Stimulated activated CD8-positive, alpha-beta memory T cell treated with anti-CD3 and anti-CD28 coated beads, Interleukin-7, amount 100 ng/mL, for 1 hour (primary cell): Measurements from ENCODE around the gene CELSR1.
"Not testable (repeated sequence)": the region's sequence is repeated elsewhere in the genome, so short reads cannot be mapped to it uniquely, and the experiment has no call there.

Experiments
- DNase-seq, 2 donors: peaks; one replicate each; pipeline ENCODE4 v3.0.0-alpha.2; 2020; ENCODE audit warnings: low read depth in 2 of 2

CELSR1 gene

DNA sequence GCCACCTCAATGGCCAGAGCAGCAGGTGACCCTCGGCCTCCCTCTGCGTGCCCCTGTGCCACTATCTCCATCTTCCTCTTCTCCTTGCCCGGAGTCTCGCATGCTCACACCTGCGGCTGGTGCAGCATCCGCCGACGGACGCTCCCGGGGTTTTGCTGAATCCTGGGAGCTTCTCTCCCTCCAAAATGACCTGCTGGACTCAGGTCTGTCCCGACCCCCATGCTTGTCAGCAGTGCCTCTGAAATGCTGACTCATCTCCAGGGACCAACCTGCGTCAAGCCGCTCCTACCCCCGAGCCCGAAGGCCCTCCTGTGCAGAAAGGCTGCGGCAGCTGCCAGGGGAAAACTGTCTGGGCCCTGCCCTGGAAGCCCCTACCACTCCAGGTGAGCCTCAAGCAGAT, 58.4 kb downstream of the CELSR1 start:
- DNase-seq = no peak

GRCh38 chr22:46478083-46478551, 59.3 kb downstream of the CELSR1 start:
- no peak for DNase-seq

DNA sequence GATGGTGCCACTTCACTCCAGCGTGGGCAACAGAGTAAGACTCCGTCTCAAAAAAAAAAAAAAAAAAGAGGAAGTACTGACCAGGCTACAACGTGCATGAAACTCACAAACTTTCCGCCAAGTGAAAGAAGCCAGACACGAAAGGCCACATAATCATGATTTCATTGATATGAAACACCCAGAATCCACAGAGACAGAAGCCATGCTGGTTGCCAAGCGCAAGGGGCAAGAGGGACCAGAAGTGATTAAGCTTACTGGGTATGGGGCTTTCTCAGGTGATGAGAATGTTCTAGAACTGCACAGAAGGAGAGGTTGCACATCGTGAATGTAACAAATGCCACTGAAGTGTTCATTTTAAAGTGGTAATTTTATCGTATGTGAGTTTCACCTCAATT, 60.9 kb downstream of the CELSR1 start:
- DNase-seq = no peak

GRCh38 chr22:46473896-46474557, 63.4 kb downstream of the CELSR1 start:
- DNase-seq = no peak

DNA sequence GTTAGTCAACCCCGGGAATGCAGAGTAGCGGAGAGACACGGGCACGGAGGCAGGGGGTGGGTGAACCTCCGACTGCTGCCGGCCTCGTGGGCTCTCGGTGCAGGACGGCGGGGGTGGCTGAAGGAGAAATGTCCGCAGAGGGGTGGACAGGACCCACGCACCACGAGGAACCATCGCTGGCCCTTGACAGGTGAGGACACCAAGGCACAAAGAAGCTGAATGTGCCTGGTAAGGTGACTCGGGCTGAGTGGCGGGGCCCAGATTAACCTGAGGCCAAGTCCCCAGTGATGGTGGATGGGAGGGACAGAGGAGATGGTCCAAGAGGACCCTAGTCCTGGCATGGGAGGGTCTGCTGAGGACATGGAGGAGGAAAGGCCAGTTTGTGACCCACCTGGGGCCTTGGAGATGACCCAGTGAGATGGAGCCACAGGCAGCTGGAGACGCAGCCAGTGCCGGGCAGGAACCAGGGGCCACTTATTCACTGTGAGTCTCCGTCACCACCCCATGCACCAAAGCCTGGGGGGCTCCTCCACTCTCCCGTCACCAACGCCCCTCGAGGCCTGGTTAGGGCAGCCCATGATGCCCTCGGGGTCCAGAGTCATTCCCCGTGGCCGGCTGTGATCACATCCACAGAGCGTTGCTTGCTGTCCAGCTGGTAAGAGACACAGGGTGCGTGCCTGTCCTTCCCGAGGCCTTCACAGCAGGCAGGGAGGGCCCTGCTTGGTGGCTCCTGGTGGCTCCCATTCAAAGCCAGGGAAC, 64.2 kb downstream of the CELSR1 start:
- DNase-seq = no peak

GRCh38 chr22:46472722-46473016, 64.8 kb downstream of the CELSR1 start:
- DNase-seq = no peak

DNA sequence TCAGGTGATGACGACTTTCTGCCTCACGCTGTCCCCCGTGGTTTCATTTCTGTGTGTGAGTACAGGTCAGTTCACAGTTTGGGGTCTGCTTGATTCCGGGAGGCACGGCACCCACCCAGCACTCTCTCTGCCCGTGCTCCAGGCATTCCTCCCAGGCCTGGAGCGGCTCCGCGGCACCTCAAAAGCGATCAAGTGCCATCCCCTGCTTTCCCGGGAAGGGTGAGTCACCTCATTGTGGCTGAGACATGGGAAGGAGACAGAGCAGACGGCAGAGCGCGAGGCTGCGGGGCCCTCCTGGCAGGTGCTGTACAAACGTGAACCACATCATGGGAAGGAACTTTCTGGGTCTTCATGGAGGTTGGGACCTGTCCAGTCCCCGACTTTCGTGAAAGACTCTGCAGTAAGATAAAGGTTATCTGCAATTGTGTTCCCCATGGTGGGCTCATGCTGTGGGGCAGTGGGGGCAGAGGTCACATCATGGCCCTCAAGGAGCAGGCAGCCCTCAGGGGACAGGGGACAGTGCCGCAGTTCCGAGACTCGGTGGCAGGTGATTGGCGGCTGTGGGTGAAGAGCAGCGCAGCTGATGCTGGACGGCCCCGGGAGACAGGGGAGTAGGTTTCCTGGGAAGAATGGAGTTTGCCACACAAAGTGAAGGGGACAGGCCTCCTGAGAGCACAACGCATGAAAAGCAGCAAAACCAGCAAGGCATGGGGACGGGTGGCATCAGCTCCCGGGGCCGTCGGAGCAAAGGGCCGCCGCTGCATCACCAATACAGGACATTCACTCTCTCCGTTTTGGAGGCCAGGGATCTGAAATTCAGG, 65.3 kb downstream of the CELSR1 start:
- DNase-seq = no peak

GRCh38 chr22:46471330-46471729, 66.1 kb downstream of the CELSR1 start:
- not testable (repeated sequence) for DNase-seq

DNA sequence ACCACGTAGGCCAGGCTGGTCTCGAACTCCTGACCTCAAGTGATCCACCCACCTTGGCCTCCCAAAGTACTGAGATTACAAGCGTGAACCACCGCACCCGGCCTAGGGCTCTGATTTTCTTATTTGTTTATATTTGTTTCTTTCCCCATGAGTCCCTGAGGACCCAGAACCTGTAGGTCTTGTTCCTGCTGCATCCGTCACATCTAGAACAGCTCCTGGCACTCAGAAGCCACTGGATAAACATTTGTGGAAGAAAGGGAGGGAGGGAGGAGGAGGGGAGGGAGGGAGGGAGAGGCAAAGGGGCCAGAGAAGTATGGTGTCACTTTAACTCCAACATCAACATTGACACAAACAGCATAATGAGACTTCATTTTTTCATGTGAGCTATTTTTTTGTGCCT, 67.7 kb downstream of the CELSR1 start:
- no peak for DNase-seq

GRCh38 chr22:46467006-46467405, 70.4 kb downstream of the CELSR1 start:
- DNase-seq = no peak

- no peak for DNase-seq
Observed at GRCh38 chr22:46466255-46466676, 71.2 kb downstream of the CELSR1 start.

DNA sequence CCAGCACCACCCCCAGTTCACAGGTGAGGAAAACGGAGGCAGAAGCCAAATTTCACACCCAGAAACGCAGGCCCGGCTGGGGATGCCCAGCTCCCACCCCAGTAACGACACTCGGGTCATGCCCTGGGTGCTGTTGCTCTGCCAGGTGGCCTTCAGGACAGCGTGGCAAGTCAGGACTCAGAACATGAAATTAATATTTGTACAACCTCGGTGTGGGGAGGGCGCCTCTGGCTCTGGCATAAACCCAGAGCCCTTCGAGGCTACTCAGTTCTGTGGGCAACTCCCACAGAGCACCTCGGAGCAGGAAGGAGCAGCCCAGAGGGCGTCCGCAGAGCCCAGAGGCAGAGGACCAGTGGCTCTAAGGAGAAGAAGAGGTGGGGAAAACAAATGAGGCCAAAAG, 71.6 kb downstream of the CELSR1 start:
- DNase-seq = no peak

DNA sequence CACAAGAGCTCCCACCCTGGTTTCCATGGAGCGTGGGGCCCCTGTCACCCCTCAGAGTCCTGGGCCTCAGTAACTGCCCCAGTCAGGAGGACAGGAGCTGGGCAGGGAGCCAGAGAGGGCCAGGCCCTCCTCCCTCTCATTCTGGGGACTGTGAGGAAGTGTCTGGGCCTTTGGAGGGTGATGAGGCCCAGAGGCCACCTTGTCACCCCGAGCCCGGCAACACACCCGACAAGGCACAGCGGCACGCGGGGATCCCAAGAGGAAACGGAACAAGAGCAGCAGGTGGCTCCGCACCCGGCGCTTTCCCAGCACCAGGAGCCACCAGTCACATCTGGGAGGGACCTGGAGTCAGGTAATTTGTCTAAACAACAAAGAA, 72.1 kb downstream of the CELSR1 start:
- DNase-seq = no peak

DNA sequence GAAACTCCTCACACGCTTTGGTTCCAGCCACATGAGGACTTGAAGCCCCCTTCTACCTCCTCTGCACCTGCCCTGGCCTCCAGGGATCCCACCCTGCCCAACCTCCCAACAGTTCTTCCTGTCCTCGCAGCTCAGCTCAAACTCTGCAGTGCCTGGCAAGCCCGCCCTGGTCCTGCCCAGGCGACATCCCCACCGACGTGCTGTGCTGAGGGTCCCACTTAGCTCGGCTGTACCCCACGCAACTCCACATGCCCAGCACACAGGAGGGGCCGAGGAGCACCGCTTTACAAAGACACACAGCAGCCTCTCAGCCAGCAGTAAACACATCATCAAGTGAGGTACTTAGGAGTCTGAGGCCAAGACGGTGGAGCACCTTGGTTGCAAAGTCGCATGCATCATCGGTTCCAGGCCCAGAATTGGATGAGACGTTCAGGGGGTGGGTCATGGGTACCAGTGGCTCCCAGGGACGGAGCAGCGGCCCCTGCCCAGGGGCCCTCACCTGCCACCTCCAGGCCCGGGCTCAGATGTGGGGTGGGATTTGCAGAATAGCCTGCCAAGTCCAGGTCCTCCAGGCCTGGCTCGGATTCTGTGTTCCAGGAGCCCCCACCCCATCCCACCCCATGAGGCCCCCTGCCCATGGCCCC, 72.6 kb downstream of the CELSR1 start:
- no peak for DNase-seq

- DNase-seq = no peak
Observed at GRCh38 chr22:46464296-46464695, 73.1 kb downstream of the CELSR1 start.

DNA sequence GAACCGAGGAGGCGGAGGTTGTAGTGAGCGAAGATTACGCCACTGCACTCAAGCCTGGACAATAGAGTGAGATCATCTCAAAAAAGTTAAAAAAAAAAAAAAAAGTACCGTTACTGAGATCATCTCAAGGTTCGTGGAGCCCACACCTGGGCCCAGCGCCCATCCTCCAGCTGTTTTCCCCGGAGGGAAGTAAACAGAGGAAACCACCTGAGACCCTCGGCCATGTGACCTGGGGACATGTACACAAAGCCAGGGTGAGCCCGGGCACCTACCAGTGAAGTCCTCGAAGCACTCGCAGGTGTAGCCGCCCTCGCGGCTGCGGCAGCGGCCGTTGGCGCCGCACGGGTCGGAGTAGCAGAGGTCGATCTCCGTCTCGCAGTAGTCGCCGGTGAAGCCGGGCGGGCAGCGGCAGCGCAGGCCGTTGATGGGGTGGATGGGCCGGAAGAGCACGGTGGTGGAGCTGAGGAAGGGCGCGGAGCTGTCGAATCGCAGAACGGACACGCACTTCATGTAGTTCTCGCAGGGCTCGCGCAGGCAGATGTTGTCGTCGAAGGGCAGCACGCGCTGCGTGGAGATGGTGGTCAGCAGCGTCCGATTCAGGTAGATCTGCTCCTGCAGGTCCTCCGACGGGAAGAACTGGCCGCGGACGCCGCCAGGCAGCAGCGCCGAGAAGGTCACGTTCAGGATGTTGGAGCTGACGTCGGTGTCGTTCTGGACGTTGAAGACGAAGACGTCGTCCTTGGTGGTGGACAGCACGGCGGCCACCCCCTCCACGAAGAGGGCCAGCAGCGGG, 73.8 kb downstream of the CELSR1 start:
- no peak for DNase-seq

DNA sequence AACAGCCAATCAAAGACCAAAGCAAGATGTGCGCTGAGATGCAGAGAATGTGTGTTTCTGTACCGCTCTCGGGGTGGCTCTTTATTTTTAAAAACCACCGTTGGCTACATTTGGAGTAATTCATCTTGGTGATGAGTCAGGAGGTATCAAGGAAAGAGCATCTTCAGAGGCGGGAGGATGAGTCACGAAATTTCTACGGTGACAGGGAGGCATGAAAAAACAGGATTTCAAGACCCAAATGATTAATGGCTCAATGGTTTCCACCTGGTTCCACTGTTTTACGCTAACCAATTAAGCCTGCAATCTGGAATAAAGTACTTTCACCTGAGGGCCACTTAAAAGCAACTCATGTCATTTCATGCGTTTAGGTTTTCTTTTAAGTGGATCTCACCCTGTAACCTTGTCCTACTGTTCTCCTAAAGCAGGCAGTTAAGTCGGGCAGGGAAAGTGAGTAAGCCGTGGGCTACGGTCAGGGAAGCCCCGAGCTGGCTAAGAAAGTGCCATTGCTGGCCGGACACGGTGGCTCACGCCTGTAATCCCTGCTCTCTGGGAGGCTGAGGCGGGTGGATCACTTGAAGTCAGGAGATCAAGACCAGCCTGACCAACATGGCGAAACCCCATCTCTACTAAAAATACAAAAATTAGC, 74.6 kb downstream of the CELSR1 start:
- no peak for DNase-seq

DNA sequence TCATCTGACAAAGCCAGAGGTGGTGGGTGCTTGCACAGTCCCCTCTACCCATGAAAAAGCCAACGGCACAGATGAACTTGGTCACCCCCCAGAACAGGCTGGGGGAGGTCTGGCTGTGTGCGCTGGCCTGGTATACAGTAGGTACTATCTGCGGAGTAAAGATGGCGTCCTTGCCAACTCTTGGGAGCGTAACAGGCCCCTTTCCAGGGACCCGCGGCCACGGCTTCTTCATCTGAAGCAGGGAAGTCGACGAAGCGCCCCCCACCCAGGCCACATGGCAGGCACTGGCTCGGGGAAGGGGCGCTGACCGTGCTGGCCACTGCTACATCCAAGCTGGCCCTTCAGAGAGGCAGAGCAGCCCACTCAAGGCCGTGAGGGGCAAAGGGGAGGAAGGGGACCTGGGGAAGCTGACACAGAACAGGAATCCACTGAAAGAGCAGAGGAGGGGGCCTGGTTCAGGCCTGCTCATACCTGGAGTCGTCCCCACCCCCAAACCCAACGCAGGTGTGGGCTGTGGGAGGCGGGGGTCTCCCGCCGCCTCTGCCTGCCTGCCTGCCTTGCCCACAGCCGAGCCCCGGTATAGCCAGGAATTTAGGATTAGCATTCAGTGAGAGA, 75.7 kb downstream of the CELSR1 start:
- DNase-seq = no peak

GRCh38 chr22:46460857-46461256, 76.6 kb downstream of the CELSR1 start:
- no peak for DNase-seq

DNA sequence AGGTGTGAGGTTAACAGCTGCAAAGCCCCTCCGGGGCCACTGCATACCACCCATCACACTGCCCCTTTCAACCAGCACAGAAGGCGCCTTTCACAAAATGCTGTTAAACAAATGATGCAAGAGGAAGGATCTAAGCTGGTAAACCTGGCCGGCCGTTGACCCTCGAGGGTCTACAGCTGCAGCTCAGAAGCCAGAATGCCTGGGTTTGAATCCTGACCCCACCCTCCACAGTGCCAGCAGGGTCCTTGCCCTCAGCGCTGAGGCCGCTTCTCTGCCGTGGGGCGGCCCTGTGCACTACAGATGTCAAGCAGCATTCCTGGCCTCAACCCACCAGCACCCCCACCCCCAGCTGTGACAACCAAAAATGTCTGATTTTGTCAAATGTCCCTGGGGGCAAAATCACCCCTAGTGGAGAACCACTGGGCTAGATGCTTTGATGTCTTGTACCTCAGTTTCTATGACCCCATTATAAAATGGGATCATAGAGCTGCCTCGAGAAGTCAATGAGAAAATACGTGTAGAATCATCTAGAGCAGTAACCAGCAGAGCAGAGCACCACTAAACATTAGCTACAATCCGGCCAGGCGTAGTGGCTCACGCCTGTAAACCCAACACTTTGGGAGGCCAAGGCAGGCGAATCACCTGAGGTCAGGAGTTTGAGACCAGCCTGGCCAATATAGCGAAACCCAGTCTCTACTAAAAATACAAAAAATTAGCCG, 77.9 kb downstream of the CELSR1 start:
- no peak for DNase-seq
